LNCAP (cell line): ENCODE results near the gene SLC39A11.

ENCODE experiments used
- TF ChIP-seq, protein P1 (sequence below): fragments of 450-650 bp; IDR thresholded peaks from 2 replicates; pipeline ENCODE4 v1.5.1; 2017; ENCODE audit warnings: mild to moderate bottlenecking

Gene SLC39A11

DNA sequence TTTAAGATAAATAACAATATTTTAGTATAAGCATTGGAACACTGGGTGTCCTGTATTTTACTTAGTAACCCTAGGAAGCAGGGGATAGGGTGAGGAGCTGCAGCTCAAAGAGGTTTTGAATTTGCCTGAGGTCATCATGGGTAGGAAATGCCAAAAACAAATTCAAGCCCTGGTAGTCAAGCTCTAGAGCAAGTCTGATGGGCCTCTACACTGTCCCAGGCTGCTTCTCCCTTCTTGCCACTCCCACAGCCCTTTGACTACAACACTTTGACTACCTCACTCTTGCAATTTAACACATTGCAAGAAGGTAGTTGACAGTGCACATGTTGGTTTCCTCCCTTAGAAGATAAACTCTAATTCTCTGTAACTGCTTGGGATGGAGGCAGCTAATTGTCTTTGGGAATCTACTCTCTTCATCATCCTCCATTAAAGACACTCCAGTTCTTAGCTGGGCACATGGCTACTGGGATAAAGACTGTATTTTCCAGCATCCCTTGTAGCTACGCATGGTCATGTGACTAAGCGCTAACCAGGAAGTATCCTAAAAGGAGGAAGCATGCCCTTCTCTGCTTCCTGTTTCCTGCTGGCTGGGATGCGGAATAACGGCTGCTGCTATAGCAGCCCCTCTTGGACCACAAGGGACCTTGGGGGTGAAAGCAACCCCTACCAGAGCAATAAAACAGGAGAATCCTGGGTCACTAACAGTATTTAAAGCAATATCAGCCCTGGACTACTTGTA is 41.6 kb upstream of the SLC39A11 start:
- TF ChIP-seq, protein P1, sequence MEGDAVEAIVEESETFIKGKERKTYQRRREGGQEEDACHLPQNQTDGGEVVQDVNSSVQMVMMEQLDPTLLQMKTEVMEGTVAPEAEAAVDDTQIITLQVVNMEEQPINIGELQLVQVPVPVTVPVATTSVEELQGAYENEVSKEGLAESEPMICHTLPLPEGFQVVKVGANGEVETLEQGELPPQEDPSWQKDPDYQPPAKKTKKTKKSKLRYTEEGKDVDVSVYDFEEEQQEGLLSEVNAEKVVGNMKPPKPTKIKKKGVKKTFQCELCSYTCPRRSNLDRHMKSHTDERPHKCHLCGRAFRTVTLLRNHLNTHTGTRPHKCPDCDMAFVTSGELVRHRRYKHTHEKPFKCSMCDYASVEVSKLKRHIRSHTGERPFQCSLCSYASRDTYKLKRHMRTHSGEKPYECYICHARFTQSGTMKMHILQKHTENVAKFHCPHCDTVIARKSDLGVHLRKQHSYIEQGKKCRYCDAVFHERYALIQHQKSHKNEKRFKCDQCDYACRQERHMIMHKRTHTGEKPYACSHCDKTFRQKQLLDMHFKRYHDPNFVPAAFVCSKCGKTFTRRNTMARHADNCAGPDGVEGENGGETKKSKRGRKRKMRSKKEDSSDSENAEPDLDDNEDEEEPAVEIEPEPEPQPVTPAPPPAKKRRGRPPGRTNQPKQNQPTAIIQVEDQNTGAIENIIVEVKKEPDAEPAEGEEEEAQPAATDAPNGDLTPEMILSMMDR, result no peak

DNA sequence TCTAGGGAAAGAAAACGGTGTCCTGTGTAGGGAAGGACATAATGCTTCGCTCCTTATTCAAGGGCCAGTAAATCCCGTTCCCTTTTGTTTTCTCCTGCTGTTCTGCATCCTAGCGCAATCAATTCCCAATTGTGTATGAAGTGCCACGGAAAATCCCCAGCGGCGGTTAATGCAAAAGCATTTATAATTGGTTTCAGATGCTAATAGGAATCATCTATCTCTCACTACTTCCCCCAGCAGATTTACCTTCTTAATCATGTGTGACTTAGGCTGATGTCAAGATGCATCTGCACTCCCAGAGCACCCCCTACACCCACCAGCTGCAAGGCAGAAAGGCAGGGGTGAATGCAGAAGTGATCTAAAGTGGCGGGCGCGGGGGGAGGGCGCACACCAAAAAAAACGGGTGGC is 39.6 kb upstream of the SLC39A11 start:
- TF ChIP-seq, protein P1, result no peak

DNA sequence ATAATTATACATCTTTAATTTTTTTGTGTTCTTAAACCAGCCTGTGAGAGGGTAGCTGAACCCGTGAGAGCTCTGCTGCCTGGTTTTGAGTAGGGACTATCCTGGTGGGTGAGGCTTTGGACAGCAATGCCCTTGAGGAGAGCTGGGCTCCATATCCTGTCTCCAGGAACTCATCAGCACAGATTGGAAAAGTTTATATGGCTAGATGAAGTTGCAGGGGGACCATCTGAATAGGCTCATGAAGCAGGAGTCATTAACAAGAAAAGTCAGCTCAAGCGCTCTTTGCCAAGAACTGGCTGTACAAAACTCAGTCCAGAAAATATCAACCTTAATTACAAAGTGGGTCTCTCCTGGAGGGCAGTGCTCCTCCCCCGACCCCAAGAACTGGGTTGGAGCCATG is 38.5 kb upstream of the SLC39A11 start:
- TF ChIP-seq, protein P1, result no peak

DNA sequence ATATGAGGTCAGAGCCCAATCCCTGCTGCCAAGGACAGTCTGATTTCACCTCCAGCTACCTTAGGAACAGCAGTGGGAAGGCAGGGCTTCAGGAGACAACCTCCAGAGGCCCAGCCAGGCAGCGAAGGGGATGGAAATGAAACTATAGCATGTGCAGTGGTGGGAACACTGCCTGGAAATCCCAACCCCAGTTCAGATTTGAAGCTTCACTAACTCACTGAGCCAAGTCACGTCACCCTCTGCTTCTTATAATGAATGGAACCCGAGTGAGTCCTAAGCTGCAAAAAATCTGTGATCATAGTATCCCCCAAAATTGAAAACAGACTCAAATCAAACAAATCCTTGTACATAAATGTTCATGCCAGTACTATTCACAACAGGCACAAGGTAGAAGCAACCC is 36.0 kb upstream of the SLC39A11 start:
- TF ChIP-seq, protein P1, result no peak

DNA sequence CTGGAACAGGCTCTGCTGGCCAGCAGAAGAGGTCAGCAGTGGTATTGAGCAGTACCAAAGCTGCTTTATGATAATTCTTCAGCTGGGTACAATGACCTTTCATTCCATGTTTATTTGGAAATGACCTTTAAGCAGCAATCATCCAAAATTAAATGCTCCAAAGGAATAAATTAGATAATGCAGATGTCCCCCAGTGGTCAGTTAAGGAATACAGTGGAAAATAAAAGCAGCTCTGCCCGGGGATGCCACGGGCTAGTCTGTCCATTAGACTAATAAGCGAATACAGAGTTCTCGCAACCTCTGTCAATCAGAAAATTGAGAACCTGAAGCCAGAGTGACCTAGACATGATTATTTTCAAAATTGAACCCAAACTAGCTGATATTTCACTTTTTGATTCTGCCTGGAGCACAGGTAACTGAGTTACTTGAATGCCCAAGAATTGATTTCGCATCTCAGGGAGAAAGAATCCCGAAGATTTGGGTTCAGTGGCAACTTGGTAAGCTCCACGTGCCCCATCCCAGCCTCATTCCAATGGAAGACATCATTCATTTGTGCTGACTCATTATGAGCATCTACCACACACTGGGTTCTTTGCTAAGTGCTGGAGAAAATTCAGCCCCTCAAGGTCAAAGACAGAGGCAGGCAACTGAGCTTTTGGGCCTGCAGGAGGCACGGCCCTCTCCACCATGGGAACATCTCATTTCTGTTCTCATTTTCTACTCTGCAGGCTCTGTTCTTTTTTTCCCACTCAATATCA is 34.4 kb upstream of the SLC39A11 start:
- TF ChIP-seq, protein P1, result no peak

DNA sequence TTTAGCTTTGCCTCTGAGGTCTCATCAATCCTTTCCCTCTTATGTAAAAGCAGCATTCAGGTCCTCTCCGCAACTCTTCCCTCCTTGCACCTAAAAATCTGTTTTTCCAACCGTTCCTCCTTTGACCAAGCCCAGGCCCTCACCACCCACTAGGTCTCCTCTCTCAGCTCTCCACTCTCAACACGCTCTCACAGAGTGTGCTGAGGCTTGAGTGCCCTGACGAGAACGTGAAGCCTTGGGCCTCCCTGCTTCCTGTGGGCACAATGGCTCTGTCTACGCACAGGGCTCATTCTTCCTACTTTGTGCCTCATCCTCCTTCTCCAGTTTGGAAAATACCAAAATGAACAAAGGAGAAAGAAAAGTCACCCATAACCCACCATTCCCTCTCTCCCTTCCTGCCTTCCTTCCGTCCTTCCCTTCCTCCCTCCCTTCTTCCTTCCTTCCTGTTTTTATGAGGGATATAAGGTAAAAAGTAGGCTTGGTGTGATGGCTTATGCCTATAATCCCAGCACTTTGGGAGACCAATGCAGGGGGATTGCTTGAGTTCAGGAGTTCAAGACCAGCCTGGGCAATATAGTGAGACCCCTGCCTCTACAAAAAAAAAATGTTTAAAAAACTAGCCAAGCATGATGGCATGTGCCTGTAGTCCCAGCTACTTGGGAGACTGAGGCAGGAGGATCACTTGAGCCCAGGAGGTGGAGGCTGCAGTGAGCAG is 31.3 kb upstream of the SLC39A11 start:
- TF ChIP-seq, protein P1, result no peak

DNA sequence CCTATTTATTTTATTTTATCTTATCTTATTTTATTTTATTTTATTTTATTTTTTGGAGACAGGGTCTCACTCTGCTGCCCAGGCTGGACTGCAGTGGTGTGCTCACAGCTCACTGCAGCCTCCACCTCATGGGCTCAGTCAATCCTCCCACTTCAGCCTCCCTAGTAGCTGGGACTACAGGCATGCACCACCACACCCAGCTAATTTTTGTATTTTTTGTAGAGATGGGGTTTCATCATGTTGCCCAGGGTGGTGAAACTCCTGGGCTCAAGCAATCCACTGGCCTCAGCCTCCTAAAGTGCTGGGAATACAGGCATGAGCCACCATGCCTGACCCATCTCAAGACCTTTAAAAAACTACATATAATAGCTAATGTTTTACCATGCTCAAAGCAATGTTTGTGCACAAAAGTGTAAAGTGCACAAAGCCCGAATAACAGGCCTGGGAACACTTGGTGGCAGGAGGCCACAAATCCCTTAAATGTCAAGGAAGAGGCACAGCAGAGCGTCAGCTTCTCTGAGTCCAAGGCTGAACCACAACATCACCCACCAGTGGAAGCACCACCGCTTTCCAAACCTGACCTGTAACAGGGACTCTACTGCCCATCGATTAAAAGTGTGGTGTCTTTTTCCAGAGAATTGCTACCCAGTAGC is 30.6 kb upstream of the SLC39A11 start:
- TF ChIP-seq, protein P1, result no peak
